ENCODE measurements around the gene TOMM20. TPM values are rescaled to one million over a fixed set of nuclear protein-coding genes. Genes with fewer than 3 reads are reported as not detected.

The TOMM20 gene
- total and polyA plus RNA-seq, 9 of the 15 experiments (the other 6 are each of a cell fraction or from before 2014, with no cell fraction given), result 70.6 to 334 (median 159) TPM

DNA sequence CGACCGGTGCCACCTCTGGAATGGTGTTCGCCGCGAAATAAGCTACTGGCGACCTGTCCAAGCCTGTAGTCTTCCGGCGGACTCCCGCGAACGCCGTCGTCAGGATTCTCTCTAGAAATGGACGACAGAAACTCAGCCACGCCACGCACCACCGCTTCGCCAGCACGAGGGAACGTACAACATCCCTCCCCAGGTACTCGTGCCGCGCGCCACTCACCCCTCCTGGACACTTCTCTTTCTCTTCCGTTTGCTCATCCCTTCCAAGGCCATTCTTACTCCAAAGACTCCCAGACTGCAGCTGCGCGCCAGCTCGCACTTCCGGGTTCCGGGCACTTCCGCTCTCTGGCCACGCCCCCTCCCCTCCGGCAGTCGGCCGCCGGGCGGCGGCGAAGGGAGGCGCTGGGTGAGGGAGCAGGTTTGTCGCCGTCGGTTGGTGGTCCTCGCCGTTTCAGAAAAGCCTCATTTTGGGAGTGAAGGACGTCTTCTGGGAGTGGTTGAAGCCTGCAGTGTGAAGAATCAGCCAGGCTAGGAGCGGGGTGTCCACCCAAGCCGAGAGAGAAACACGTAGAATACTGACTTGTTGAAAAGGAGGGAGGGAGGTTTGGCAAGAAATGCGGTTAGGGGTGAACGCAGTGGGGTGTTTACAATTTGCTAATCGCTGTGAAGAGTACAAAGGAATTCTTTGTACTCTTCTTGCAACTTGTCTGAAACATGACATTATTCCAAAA lies 32.5 kb upstream of the TOMM20 start, which contains the start of gene RBM34 (continued):
- TF ChIP-seq YY1 (IDR thresholded peaks at IDR 0.05; ENCODE audit: borderline replicate concordance in 1 of 3, control insufficient read depth in 1 of 3, extremely low read depth in 1 of 3, insufficient read depth in 3 of 3, insufficient read length in 1 of 3, insufficient replicate concordance in 2 of 3, low read depth in 1 of 3, low read length in 2 of 3) (peak in 2 of 3 experiments; percentile 78 to 80), ZNF384 (IDR thresholded peaks at IDR 0.05; ENCODE audit: low read depth, low read length) (peak; percentile 23; the same call in 1 of the 2 replicates), POLR2A (conservative IDR thresholded peaks at IDR 0.05) (peak; percentile 99), TAF7 (tag; IDR thresholded peaks at IDR 0.05) (peak; percentile 97), TAL1 (IDR thresholded peaks at IDR 0.05) (peak; percentile 27), CHAMP1 (IDR thresholded peaks at IDR 0.05) (0 out of 2 replicates have a peak, but pooled peaks have one; percentile 14), E2F4 (CRISPR knock-in tag; IDR thresholded peaks at IDR 0.05; ENCODE audit: low read depth) (0 out of 2 replicates have a peak, but pooled peaks have one; percentile 55), MYC (IDR thresholded peaks at IDR 0.05; ENCODE audit: low read depth, low read length) (peak; percentile 88), MYC (CRISPR knock-in tag; IDR thresholded peaks at IDR 0.05; ENCODE audit: borderline replicate concordance, low read depth) (no peak; the same call in 1 of the 2 replicates), ZNF23 (CRISPR knock-in tag; IDR thresholded peaks at IDR 0.05) (no peak), ELF2 (CRISPR knock-in tag; IDR thresholded peaks at IDR 0.05) (peak; percentile 99), PTBP1 (IDR thresholded peaks at IDR 0.05; ENCODE audit: low read depth, low read length) (no peak), MTA3 (IDR thresholded peaks at IDR 0.05; ENCODE audit: borderline replicate concordance) (peak; percentile 81), ZNF146 (CRISPR knock-in tag; IDR thresholded peaks at IDR 0.05; ENCODE audit: unreplicated experiment) (no peak), CXXC5 (CRISPR knock-in tag; IDR thresholded peaks at IDR 0.05) (peak; percentile 84), EP400 (IDR thresholded peaks at IDR 0.05) (peak; percentile 95), RFX7 (CRISPR knock-in tag; IDR thresholded peaks at IDR 0.05) (no peak), HMGN3 (IDR thresholded peaks at IDR 0.05; ENCODE audit: borderline replicate concordance, extremely low read depth, insufficient read length, low read depth, low read length) (peak; percentile 90), POLR2AphosphoS5 (IDR thresholded peaks at IDR 0.05; ENCODE audit: control insufficient read depth, insufficient read depth, low read depth, low read length) (peak; percentile 99), RNF2 (IDR thresholded peaks at IDR 0.05) (0 out of 2 replicates have a peak, but pooled peaks have one; percentile 39), OTX1 (CRISPR knock-in tag; IDR thresholded peaks at IDR 0.05) (peak; percentile 92), HDAC2 (IDR thresholded peaks at IDR 0.05) (peak; percentile 90; the same call in 1 of the 2 replicates), PML (IDR thresholded peaks at IDR 0.05; ENCODE audit: low read length) (peak; percentile 96), FOXK2 (conservative IDR thresholded peaks at IDR 0.05 in 1 of 2, IDR thresholded peaks at IDR 0.05 in 1 of 2; ENCODE audit: low read depth in 2 of 2) (peak; percentile 92), MCM7 (IDR thresholded peaks at IDR 0.05) (0 out of 4 replicates have a peak, but pooled peaks of 1 of the 2 experiments have one; percentile 43)
- TF ChIP-seq, protein P1, sequence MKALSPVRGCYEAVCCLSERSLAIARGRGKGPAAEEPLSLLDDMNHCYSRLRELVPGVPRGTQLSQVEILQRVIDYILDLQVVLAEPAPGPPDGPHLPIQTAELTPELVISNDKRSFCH (CRISPR knock-in tag; IDR thresholded peaks at IDR 0.05), result no peak
- TF ChIP-seq, protein P1 (tag; IDR thresholded peaks at IDR 0.05), result peak; percentile 62; the same call in 1 of the 2 replicates
